Nephron (organoid): ENCODE measurements around the gene KIAA2012.

Experiments
- H3K27ac Mint-ChIP-seq, 3 experiments: 2 replicates each; pipeline ENCODE4 v1.8.0; 2020; ENCODE audit warnings: mixed read lengths in 3 of 3, mild to moderate bottlenecking in 2 of 3, moderate library complexity in 1 of 3
- H3K27me3 Mint-ChIP-seq: 2 replicates; pipeline ENCODE4 v1.8.0; 2021; ENCODE audit warnings: low read depth, mild to moderate bottlenecking, moderate library complexity, mixed read lengths
- H3K36me3 Mint-ChIP-seq: 2 replicates; pipeline ENCODE4 v1.8.0; 2020; ENCODE audit warnings: low read depth, mixed read lengths
- H3K4me1 Mint-ChIP-seq: 2 replicates; pipeline ENCODE4 v1.8.0; 2020; ENCODE audit warnings: mixed read lengths
- H3K4me3 Mint-ChIP-seq, 3 experiments: 2 replicates each; pipeline ENCODE4 v1.8.0; 2020; ENCODE audit warnings: mild to moderate bottlenecking in 3 of 3, mixed read lengths in 3 of 3, moderate library complexity in 2 of 3
- H3K9me3 Mint-ChIP-seq: 2 replicates; pipeline ENCODE4 v1.8.0; 2020; ENCODE audit warnings: mixed read lengths
- TF ChIP-seq, protein P1 (sequence below), 3 experiments: fragments of 200-600 bp; sonication (generic); IDR thresholded peaks; one replicate each; pipeline ENCODE4 v1.5.0; 2021; ENCODE audit warnings: antibody characterized with exemption in 3 of 3; ENCODE audit not compliant: unreplicated experiment in 3 of 3

Gene KIAA2012

DNA sequence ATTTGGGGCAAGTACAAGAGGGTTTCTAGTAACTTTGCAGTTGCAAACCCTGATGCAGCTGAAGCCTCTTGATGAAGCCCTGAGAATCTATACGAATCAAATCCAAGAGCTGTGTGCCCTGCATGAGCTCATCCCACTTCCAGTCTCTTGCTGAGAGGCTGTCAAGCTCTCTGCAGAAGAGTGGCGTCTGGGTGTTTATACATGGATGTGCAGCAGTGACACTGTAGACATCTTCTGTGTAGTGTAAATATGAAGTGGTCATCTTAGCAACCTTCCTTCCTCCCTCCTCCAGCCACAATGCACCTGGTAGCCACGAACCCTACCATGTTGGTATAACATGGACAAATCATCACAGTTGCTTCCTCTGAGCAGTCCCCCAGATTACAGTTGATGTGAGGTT lies 18.4 kb upstream of the KIAA2012 start:
- H3K36me3 Mint-ChIP-seq, result no peaks in the 10 kb centered on the region
- peaks cover 3% of the 10 kb centered on the region for H3K27me3 Mint-ChIP-seq
- TF ChIP-seq, protein P1, sequence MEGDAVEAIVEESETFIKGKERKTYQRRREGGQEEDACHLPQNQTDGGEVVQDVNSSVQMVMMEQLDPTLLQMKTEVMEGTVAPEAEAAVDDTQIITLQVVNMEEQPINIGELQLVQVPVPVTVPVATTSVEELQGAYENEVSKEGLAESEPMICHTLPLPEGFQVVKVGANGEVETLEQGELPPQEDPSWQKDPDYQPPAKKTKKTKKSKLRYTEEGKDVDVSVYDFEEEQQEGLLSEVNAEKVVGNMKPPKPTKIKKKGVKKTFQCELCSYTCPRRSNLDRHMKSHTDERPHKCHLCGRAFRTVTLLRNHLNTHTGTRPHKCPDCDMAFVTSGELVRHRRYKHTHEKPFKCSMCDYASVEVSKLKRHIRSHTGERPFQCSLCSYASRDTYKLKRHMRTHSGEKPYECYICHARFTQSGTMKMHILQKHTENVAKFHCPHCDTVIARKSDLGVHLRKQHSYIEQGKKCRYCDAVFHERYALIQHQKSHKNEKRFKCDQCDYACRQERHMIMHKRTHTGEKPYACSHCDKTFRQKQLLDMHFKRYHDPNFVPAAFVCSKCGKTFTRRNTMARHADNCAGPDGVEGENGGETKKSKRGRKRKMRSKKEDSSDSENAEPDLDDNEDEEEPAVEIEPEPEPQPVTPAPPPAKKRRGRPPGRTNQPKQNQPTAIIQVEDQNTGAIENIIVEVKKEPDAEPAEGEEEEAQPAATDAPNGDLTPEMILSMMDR (IDR thresholded peaks at IDR 0.05; ENCODE audit: unreplicated experiment in 3 of 3), result no peak

DNA sequence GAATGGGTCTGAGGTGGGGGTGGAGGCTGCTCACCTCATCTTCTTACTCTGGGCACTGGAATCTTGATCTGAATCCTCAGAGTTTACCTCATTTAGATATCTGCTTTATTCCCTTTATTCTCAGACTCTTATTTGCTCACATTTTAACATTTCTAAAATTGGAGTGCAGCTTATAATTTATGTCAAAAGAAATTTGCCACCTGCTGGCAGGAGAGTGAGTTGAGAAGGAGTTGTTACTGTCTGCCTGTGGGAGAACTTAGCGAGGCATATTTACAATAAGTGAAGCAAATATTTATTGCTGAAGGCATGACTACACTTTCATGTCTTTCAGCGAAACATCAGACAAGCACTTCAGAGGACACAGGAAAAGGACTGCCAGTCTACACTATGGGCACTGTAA lies 16.4 kb upstream of the KIAA2012 start:
- peaks cover 11% of the 10 kb centered on the region for H3K4me1 Mint-ChIP-seq
- H3K4me3 Mint-ChIP-seq, result no peak overlapping the region
- peaks cover 3% of the 10 kb centered on the region for H3K27me3 Mint-ChIP-seq
- no peaks in the 10 kb centered on the region for H3K9me3 Mint-ChIP-seq
- H3K27ac Mint-ChIP-seq, result peak overlapping the region in 2 of 3 experiments; percentile 3 to 65
- H3K36me3 Mint-ChIP-seq, result no peaks in the 10 kb centered on the region
- TF ChIP-seq, protein P1 (IDR thresholded peaks at IDR 0.05; ENCODE audit: unreplicated experiment in 3 of 3), result peak; percentile 36 to 46 (median 37)

More for the DNA sequence above, 18.4 kb upstream of the KIAA2012 start:
- peak overlapping the region in 1 of 3 experiments; percentile 2 for H3K27ac Mint-ChIP-seq
- peaks cover 26% of the 10 kb centered on the region for H3K4me1 Mint-ChIP-seq
- no peak overlapping the region for H3K4me3 Mint-ChIP-seq
- no peaks in the 10 kb centered on the region for H3K9me3 Mint-ChIP-seq

DNA sequence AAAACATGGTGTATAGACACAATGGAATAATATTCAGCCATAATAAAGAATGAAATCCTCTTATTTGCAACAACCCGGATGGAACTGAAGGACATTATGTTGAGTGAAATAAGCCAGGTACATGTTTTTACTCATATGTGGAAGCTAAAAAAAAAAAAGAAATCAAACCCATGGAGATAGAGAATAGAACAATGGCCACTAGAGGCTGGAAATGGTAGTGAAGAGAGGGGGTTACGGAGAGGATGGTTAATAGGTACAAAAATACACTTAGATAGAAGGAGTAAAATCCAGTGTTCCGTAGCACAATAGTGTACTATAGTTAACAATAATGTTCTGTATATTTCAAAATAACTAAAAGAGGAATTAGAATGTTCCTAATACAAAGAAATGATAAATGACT lies 12.8 kb upstream of the KIAA2012 start:
- Mint-ChIP-seq H3K27ac (no peak overlapping the region), H3K4me1 (peaks cover 36% of the 10 kb centered on the region), H3K27me3 (no peaks in the 10 kb centered on the region), H3K36me3 (no peaks in the 10 kb centered on the region), H3K9me3 (no peaks in the 10 kb centered on the region), H3K4me3 (no peak overlapping the region)
- TF ChIP-seq, protein P1 (IDR thresholded peaks at IDR 0.05; ENCODE audit: unreplicated experiment in 3 of 3), result peak in 2 of 3 experiments; percentile 23 to 35

DNA sequence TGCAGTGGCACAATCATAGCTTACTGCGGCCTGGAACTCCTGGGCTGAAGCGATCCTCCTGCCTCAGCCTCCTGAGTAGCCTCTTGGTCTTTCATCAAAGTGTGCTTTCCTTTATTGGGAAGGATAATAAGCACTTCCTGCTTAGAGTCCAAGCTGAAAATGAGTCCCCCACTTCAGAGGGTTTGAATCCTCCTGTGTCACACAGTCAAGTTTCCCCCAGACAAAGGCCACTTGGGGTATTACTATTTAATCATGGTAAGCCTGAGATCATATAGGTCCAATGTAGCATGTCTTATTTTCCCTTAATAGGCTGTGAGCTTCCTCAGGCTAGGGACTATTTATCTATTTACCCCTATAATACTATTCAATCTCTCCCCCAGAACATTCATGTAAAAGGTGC lies 11.4 kb upstream of the KIAA2012 start:
- H3K36me3 Mint-ChIP-seq, result no peaks in the 10 kb centered on the region
- peaks cover 41% of the 10 kb centered on the region for H3K4me1 Mint-ChIP-seq
- TF ChIP-seq, protein P1 (IDR thresholded peaks at IDR 0.05; ENCODE audit: unreplicated experiment in 3 of 3), result no peak

DNA sequence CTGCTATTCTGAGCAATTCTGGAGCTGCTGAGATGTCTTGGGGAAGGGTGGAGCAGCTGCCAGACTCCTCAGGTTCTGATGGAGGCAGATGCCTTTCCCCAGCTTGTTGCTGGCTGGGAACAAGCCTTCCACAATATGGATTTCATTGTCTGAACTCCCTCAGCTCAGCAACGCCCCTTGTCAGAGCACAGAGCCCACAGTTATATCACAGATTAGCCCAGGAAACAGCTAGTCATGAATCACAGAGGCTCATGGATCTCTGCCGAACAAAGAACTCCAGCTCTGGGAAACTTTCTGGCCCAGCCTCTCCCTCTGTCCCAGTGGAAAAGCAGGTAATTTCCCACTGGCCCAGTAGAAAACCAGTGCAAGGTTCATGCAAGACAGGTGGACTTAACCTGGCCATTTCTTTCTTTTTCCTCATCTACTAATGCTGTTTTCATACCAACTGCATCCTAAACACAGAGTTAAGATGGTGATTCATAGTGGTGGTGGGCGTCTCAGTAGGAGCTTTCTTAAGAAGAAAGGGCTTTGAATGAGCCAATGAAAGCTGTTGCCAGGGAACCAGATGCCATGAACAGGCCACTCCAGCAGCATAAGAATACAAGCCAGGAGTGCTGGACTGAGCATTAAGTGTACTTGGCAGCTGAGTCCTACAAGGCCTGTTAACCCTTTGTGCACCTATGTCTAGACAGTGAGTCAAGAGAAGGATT lies 8.7 kb upstream of the KIAA2012 start:
- peaks cover 60% of the 10 kb centered on the region for H3K4me1 Mint-ChIP-seq
- no peaks in the 10 kb centered on the region for H3K36me3 Mint-ChIP-seq
- H3K9me3 Mint-ChIP-seq, result no peaks in the 10 kb centered on the region
- no peaks in the 10 kb centered on the region for H3K27me3 Mint-ChIP-seq
- peak overlapping the region; percentile 96 to 99 (median 97) for H3K27ac Mint-ChIP-seq
- TF ChIP-seq, protein P1 (IDR thresholded peaks at IDR 0.05; ENCODE audit: unreplicated experiment in 3 of 3), result no peak
- H3K4me3 Mint-ChIP-seq, result peak overlapping the region in 2 of 3 experiments; percentile 12 to 36

More for the DNA sequence above, 11.4 kb upstream of the KIAA2012 start:
- Mint-ChIP-seq H3K9me3 (no peaks in the 10 kb centered on the region), H3K27ac (peak overlapping the region in 2 of 3 experiments; percentile 31 to 99), H3K27me3 (no peaks in the 10 kb centered on the region), H3K4me3 (no peak overlapping the region)

DNA sequence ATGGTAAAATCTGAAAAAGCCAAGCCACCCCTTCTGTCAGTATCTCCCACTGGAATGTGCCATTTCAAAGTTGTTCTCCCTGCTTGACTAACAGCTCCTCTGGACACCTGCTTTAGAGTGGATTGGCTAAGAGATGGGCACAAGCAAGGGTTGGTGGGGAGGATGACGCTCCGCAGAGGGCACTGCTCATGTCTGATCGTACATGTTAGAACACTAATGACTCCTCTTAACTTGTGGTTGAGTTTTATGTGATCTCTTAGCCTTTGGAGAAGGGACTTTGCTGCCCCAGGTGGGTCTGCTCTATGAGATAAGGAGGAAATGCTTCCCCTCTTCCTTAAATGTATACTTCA lies 8.2 kb upstream of the KIAA2012 start:
- peaks cover 66% of the 10 kb centered on the region for H3K4me1 Mint-ChIP-seq

More for the DNA sequence above, 8.2 kb upstream of the KIAA2012 start:
- peak overlapping the region; percentile 96 to 99 (median 97) for H3K27ac Mint-ChIP-seq
- H3K36me3 Mint-ChIP-seq, result no peaks in the 10 kb centered on the region
- H3K27me3 Mint-ChIP-seq, result no peaks in the 10 kb centered on the region
- TF ChIP-seq, protein P1 (IDR thresholded peaks at IDR 0.05; ENCODE audit: unreplicated experiment in 3 of 3), result no peak
- peak overlapping the region in 1 of 3 experiments; percentile 23 for H3K4me3 Mint-ChIP-seq
- no peaks in the 10 kb centered on the region for H3K9me3 Mint-ChIP-seq
